PC-3 (cell line): Measurements from ENCODE around the gene EPB41L2. TPM values are rescaled to one million over a fixed set of nuclear protein-coding genes. Genes with fewer than 3 reads are reported as not detected.

ENCODE experiments used
- ATAC-seq: fragments of 200-7000 bp; cut with Tn5 transposase; 2 replicates; pipeline ENCODE4 v1.9.1; 2020; ENCODE audit warnings: mild to moderate bottlenecking, moderate library complexity
- BruUV-seq: library from RNA; stranded (reverse); fragments of 400-500 nt; replicated peaks from 2 replicates; lab custom pipeline; 2021; lab: Mats Ljungman, UMichigan
- CTCF ChIA-PET: fragments of 300-600 bp; sonication (Branson Sonifier 250); formaldehyde crosslinking; loops from one replicate; lab custom pipeline; 2022; ENCODE audit warnings: antibody characterized with exemption; lab: Charles Lee
- POLR2A ChIA-PET: fragments of 300-600 bp; sonication (Branson Sonifier 250); formaldehyde crosslinking; loops from one replicate; lab custom pipeline; 2022; ENCODE audit warnings: antibody characterized with exemption; ENCODE audit not compliant: unreplicated experiment; lab: Charles Lee
- DNase-seq: peaks from one replicate; pipeline ENCODE4 v3.0.0-alpha.2; 2015
- H2AFZ ChIP-seq: fragments of 300-600 bp; sonication (generic); 2 replicates; pipeline ENCODE4 v1.6.0; 2016; ENCODE audit warnings: antibody characterized with exemption, low read length
- H3F3A ChIP-seq: fragments of 300-600 bp; sonication (generic); one replicate; pipeline ENCODE4 v1.6.0; 2017; ENCODE audit warnings: antibody characterized with exemption, low read length, control low read depth, mild to moderate bottlenecking; ENCODE audit not compliant: unreplicated experiment
- H3K27ac ChIP-seq: fragments of 300-600 bp; sonication (generic); 2 replicates; pipeline ENCODE4 v1.5.1; 2016; ENCODE audit warnings: mild to moderate bottlenecking, low read length
- H3K27me3 ChIP-seq: fragments of 300-600 bp; sonication (generic); 2 replicates; pipeline ENCODE4 v1.6.1; 2016; ENCODE audit warnings: low read length, mixed read lengths
- H3K36me3 ChIP-seq: fragments of 300-600 bp; sonication (generic); 2 replicates; pipeline ENCODE4 v1.6.1; 2016; ENCODE audit warnings: low read depth, mixed run types, low read length, mixed read lengths
- H3K4me1 ChIP-seq: fragments of 300-600 bp; sonication (generic); 2 replicates; pipeline ENCODE4 v1.5.1; 2016; ENCODE audit warnings: low read length; ENCODE audit not compliant: insufficient read depth
- H3K4me2 ChIP-seq: fragments of 300-600 bp; sonication (generic); 2 replicates; pipeline ENCODE4 v1.6.0; 2016; ENCODE audit warnings: low read length
- H3K4me3 ChIP-seq: fragments of 300-600 bp; sonication (generic); 2 replicates; pipeline ENCODE4 v1.5.1; 2016; ENCODE audit warnings: mild to moderate bottlenecking, low read length, mixed read lengths
- H3K79me2 ChIP-seq: fragments of 300-600 bp; sonication (generic); 2 replicates; pipeline ENCODE4 v1.6.1; 2017; ENCODE audit warnings: low read length, mixed read lengths
- H3K9ac ChIP-seq: fragments of 300-600 bp; sonication (generic); 2 replicates; pipeline ENCODE4 v1.6.0; 2016; ENCODE audit warnings: mild to moderate bottlenecking, low read length
- H3K9me2 ChIP-seq: fragments of 300-600 bp; sonication (generic); replicated peaks from 2 replicates; pipeline ENCODE4 v1.6.1; 2016; ENCODE audit warnings: mixed run types, low read length, mixed read lengths
- H3K9me3 ChIP-seq: fragments of 300-600 bp; sonication (generic); 2 replicates; pipeline ENCODE4 v1.6.1; 2016; ENCODE audit warnings: low read length, mixed read lengths
- H4K20me1 ChIP-seq: fragments of 300-600 bp; sonication (generic); 2 replicates; pipeline ENCODE4 v1.6.1; 2016; ENCODE audit warnings: low read length, mixed read lengths
- CTCF ChIP-seq: fragments of 300-600 bp; sonication (generic); conservative IDR thresholded peaks from 2 replicates; pipeline ENCODE4 v1.5.1; 2017; ENCODE audit warnings: antibody characterized with exemption, low read depth, mild to moderate bottlenecking, low read length
- EZH2 ChIP-seq: fragments of 300-600 bp; sonication (generic); IDR thresholded peaks from one replicate; pipeline ENCODE4 v1.6.1; 2017; ENCODE audit warnings: antibody characterized with exemption, mild to moderate bottlenecking, low read length; ENCODE audit not compliant: unreplicated experiment
- EZH2phosphoT487 ChIP-seq: fragments of 300-600 bp; sonication (generic); IDR thresholded peaks from 2 replicates; pipeline ENCODE4 v1.6.1; 2018; ENCODE audit warnings: mild to moderate bottlenecking, antibody characterized with exemption, low read length, borderline replicate concordance
- intact Hi-C: fragments of 100-400 bp; cut with micrococcal nuclease; formaldehyde crosslinking; loops from 2 replicates; pipeline ENCODE4 v1.9.0; 2023
- total RNA-seq: library from RNA; depleted of rRNA; stranded (reverse); fragments of >200 nt; gene quantifications from 2 replicates; pipeline ENCODE4 v1.2.3, GENCODE V29; 2014

Gene EPB41L2
- total RNA-seq, 1 experiment from 2014 or later, result 26.9 TPM

GRCh38 chr6:130864344-130864743 is 198.7 kb downstream of the EPB41L2 start:
- POLR2A ChIA-PET, result no interaction called here
- no peaks in the 10 kb centered on the region for H3K9me2 ChIP-seq
- H2AFZ ChIP-seq, result no peak overlapping the region
- no peak overlapping the region for H3K9ac ChIP-seq
- H3K27me3 ChIP-seq, result no peaks in the 10 kb centered on the region
- H3K4me2 ChIP-seq, result no peak overlapping the region
- TF ChIP-seq EZH2, result no peak
- TF ChIP-seq EZH2phosphoT487, result no peak
- no peak for TF ChIP-seq CTCF
- H3K27ac ChIP-seq, result no peak overlapping the region
- H4K20me1 ChIP-seq, result no peaks in the 10 kb centered on the region
- BruUV-seq, result no TSS peak
- CTCF ChIA-PET, result no interaction called here
- no peaks in the 10 kb centered on the region for H3K4me1 ChIP-seq
- H3K79me2 ChIP-seq, result no peaks in the 10 kb centered on the region
- ATAC-seq (no peak), DNase-seq (no peak)
- no peaks in the 10 kb centered on the region; the same call in 1 of the 2 replicates for H3K36me3 ChIP-seq
- no peak overlapping the region for H3K4me3 ChIP-seq
- no peaks in the 10 kb centered on the region for H3K9me3 ChIP-seq
- intact Hi-C loops, result no loop called here
- no peaks in the 10 kb centered on the region for H3F3A ChIP-seq

GRCh38 chr6:130863415-130864230 is 199.4 kb downstream of the EPB41L2 start:
- no peaks in the 10 kb centered on the region for H3K27me3 ChIP-seq
- no peak overlapping the region for H3K4me3 ChIP-seq
- H2AFZ ChIP-seq, result no peak overlapping the region
- H3K4me2 ChIP-seq, result no peak overlapping the region
- no peaks in the 10 kb centered on the region for H4K20me1 ChIP-seq
- DNase-seq (no peak), ATAC-seq (no peak)
- no peak overlapping the region for H3K9ac ChIP-seq
- no peaks in the 10 kb centered on the region for H3K4me1 ChIP-seq
- no peak overlapping the region for H3K27ac ChIP-seq
- intact Hi-C loops, result no loop called here
- H3K36me3 ChIP-seq, result no peaks in the 10 kb centered on the region; the same call in 1 of the 2 replicates
- no peaks in the 10 kb centered on the region for H3K9me2 ChIP-seq
- H3K79me2 ChIP-seq, result no peaks in the 10 kb centered on the region
- H3K9me3 ChIP-seq, result no peaks in the 10 kb centered on the region
- TF ChIP-seq CTCF (no peak), EZH2 (no peak), EZH2phosphoT487 (no peak)
- CTCF ChIA-PET, result no interaction called here
- H3F3A ChIP-seq, result no peaks in the 10 kb centered on the region
- POLR2A ChIA-PET, result no interaction called here
- no TSS peak for BruUV-seq

- ChIA-PET CTCF (no interaction called here), POLR2A (no interaction called here)
- ATAC-seq (no peak), DNase-seq (no peak)
- BruUV-seq, result no TSS peak
- H3F3A ChIP-seq, result no peaks in the 10 kb centered on the region
- H3K9me2 ChIP-seq, result no peaks in the 10 kb centered on the region
- intact Hi-C loops, result no loop called here
- H2AFZ ChIP-seq, result no peak overlapping the region
- no peaks in the 10 kb centered on the region for H3K79me2 ChIP-seq
- TF ChIP-seq EZH2 (no peak), EZH2phosphoT487 (no peak)
- H3K9me3 ChIP-seq, result no peaks in the 10 kb centered on the region
- H3K27ac ChIP-seq, result no peak overlapping the region
- H3K4me3 ChIP-seq, result no peak overlapping the region
- H4K20me1 ChIP-seq, result no peaks in the 10 kb centered on the region
- no peak overlapping the region for H3K4me2 ChIP-seq
- H3K4me1 ChIP-seq, result no peaks in the 10 kb centered on the region
- H3K36me3 ChIP-seq, result no peaks in the 10 kb centered on the region; the same call in 1 of the 2 replicates
- H3K9ac ChIP-seq, result no peak overlapping the region
- H3K27me3 ChIP-seq, result no peaks in the 10 kb centered on the region
Measured at GRCh38 chr6:130862370-130862769, 200.7 kb downstream of the EPB41L2 start.
